DLD1 (cell line): ENCODE measurements around the gene IRX4.

Experiments
- in situ Hi-C: cut with HindIII; loops from 2 replicates; pipeline ENCODE4 v1.10.0; 2017; ENCODE audit warnings: low sequenced_read_pairs

Gene IRX4

DNA sequence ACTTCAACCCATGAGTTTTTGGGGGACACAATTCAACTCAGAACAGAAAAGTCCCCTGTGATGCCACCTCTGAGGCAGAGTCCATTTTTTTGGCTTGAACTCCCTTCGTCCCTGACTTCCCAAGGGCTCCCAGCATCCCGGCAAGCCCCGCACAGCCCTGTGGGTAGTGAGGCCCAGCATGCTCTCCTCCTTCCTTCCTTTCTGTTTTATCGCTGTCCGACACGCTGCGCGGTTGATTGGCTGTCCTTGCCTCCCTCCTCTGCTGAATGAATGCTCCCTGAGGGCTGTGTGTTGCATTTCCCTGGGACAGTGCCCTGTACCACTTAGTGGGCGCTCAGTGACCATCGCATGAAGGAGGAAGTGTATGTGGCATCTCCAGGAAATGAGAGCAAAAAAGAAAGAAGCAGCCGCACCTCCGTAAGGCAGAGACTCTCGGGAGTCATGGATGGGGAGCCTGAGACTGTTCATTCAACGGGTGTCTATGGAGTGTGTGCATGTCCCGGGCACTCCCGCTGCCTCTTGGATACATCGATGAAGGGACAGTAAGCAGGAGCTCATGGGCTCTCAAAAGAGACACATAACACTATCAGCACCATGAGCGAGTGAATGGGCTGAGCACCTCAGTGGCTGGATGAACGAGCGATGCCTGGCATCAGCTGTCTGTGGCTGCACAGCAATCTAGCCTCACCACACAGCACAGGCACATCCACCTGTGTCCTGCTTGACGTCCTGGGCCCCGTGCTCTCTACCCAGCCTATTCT lies 10.1 kb upstream of the IRX4 start:
- in situ Hi-C loops = no loop called here

DNA sequence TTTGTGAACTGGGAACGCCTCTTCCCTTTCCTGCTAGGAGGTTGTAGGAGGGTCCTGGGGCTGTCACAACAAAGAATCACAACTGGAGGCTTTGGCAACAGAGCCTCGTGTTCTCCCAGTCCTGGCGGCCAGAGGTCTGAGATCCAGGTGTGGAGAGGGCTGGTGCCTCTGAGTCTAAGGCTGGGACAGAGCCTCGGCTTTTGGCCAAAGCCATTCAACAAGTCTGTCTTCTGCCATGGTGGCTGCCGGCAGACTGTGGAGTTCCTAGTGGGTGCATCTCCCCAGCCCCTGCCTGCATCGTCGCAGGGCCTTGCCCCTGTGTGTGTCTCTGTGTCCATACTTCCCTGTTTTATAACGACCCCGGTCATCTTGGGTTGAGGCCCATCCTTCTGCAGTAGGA lies 9.5 kb upstream of the IRX4 start:
- in situ Hi-C loops = no loop called here

DNA sequence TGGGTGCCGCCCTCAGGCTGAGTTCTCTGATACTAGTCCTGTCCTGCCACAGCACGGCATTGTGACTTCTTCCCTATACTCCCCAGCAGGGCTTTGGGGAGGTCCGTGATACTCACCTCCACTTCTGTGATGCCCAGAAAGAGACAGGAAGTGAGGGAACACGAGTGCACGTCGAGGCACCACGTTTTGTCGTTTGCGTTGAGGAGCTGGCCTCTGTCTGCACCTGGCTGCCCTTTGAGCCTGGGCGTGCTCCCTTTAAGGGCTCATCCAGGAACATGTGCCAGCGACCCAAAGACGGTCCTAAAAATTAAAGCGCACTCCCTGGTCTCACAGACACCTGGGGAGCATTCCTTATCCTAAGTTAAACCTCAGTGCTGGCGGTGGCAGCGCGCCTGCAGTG lies 8.7 kb upstream of the IRX4 start:
- in situ Hi-C loops = no loop called here

GRCh38 chr5:1890296-1890695 lies 7.6 kb upstream of the IRX4 start:
- in situ Hi-C loops = no loop called here

DNA sequence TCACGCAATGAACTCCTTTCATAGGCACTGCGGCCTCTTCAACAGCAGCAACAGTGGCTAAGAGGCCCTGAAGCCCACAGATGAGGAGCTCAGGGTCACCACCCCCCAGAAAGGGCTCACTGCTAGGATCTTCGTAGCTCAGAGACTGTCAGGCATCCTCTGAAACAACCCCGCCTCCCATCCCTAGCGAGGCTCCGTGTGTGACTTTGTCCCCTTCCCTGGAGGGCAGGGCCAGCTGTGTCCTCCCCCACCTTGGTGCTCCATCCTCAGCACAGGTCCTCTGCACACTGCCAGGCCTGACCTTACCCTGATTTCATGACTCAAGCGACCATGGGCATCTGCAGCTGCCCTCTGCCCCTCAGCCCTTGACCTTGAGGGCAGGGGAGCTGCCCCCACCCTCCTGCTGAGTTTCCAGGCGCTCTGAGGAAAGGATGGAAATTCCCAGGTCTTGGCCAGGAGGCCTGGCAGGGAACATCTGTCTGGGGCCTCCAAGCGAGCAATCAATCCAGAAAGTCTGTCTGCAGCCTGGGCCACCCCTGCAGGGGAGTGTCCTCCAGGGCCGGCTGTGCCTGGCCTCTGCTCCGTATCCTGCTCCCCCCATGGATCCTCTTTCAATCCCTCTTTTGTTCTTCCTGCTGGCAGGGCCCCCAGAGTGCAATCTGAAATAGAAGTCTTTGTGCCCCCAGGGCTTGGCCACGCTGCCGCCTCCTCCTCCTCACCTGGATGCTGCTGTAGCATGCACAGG lies 6.8 kb upstream of the IRX4 start:
- in situ Hi-C loops = no loop called here

DNA sequence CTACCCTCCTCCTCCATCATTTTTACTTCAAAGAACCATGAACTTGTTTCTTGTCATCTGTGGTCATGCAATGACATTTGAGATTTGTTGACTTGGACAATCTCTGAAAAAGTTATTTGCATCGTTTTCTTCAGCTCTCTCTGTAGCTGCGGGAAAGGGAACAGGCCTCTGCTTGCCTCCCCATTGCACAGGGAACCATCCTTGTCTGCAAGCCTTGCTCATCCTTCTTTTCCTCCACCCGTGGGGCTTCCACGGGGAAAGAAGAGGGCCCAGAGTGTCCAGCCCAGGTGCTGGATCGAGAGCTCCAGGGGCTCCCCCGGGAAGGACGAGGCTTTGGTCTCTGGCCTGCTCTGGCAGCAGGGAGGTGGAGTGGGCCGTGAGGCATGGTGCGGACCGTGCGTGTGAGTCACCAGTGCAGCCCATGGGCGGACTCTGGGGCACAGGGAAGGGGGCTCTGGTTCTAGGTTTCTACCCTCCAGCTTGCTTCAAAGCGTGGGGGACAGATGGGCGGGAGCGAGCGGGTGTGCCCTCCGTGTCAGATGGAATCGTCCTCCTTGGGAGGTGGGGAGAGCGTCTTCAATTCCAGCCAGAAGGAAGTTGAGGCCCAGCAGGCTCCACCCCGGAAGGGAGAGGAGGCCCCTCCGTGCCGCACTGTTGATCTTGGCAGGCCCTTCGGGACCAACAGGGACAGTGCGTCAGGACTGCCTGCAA lies 6.0 kb upstream of the IRX4 start:
- in situ Hi-C loops = no loop called here

- in situ Hi-C loops = no loop called here
Measured at GRCh38 chr5:1887588-1888360, 5.0 kb upstream of the IRX4 start.

DNA sequence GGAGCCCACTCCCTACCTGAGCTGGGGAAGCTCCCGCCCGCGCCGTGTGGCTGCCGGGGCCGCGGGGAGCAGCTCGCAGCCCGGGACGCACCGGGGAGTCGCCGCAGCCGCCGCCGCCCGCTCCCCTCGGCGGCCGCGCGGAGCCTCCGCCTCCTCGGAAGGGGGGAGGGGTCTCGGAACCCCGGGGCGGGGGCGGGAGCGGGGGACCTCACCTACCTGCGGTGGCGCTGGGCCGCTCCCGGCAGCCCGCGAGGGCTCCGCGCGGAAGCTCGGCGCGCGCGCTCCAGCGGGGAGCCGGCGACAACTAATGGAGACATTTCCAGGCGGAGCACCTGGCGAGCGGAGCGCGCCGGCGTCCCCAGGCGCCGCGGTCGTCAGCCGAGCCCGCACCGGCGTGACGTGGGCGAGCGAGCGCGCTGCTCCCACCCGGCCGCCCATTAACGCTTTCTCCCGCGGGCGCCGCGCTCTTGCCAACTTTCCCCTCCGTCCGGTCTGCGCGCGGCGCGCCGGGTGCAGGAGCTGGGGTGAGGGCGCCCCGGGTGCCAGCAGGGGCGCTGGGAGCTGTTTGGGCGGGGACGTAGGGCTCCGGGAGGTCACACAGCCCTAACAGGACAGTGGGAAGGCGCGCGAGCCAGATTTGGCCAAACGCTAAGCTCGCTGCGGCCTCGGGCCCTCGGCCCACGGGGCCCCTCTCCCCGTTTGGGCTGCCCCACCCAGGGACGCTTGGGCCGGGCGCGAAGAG lies 4.3 kb upstream of the IRX4 start:
- in situ Hi-C loops = no loop called here

GRCh38 chr5:1885868-1886845 lies 3.4 kb upstream of the IRX4 start:
- in situ Hi-C loops = no loop called here

DNA sequence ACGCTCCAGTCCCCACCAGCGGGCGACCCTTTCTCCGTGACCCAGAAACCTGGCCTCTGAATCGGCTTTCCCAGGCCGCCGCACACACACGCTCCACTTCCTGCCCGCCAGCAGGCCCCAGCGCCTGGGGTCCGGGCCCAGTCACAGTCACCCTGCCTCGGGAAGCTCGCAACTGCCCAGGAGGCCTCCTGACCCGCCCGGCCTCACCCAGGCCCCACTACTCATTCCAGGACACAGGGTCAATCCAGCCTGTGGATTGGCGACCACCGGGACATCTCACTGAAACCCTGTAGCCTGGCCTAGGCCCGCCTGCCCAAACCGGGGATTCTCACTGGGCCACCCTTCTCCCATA lies 2.7 kb upstream of the IRX4 start:
- in situ Hi-C loops = no loop called here

DNA sequence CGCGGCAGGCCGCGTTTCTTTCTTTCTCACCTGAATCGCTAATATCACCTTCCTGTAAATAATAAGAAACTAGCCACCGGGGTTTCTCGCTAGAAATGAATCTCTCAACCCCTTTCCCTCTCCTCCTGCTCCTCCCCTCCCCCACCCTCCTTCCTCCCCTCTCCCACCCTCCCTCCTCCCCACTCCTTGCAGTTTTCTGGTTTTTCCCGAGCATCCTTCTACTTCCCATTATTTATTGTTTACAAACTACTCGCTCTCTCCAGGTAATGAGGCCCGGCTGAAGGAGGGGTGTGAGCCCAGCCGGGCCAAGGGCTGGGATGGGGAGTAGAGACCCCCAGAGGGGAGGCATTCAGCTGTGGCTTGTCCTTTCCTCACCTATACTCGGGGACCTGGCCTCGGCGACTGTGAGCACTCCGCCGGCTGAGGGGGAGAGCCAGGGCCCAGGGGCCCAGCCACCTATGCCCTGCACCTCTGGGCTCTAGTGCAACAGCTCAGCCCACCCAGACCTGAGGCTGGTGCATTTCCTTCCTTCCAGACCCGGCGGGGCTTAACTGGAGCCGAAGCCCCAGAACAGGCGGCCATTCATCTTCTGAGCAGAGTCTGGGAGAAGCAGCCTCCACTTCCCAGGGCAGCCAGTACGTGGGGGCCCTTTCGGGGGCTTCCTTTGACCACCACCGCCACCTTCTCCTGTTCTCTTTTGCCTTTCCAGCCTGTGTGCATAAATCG lies 2.1 kb upstream of the IRX4 start:
- in situ Hi-C loops = no loop called here

- in situ Hi-C loops = no loop called here
Measured at GRCh38 chr5:1883925-1884677, 1.4 kb upstream of the IRX4 start.

DNA sequence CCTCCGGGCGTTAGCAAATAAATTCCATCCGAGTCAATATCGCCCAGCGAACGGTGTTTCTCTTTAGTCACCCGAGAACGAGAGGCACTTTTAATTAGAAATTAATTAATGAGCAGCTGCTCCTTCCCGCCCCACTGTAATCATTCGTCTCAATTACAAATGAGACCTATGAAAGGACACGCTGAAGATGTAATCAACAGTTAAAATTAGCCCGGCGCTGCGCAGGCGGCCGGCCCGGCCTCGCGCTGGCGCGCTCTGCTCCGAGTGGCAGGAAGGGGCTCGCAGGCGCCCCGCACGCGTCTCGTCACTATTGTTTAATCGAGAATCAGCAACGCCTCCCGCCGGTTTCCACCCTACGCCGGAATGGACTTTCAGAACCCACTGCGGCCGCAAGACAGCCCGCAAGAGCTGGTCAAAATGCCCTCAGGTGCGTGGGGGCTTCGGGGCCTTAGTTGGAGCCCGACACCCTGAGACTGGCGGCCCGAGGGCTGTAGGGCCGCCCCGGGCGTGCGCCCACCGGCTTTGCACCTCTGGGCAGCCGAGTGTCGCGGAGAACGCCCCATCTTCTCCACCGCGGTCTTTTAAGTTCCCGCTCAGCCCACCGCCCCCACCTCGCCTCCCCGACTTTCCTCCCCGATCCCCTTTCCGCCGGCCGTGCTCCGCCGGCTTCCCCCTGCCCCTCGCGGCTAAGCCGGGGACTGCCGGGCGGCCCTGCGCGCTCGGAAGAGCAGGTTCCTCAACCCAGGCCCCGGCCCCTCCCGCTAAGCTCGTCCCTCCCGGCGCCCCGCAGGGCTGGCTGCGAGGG lies 597 bp upstream of the IRX4 start:
- in situ Hi-C loops = no loop called here

GRCh38 chr5:1881731-1882336 lies 891 bp downstream of the IRX4 start:
- in situ Hi-C loops = no loop called here

GRCh38 chr5:1881098-1881572 lies 1.6 kb downstream of the IRX4 start:
- in situ Hi-C loops = no loop called here

DNA sequence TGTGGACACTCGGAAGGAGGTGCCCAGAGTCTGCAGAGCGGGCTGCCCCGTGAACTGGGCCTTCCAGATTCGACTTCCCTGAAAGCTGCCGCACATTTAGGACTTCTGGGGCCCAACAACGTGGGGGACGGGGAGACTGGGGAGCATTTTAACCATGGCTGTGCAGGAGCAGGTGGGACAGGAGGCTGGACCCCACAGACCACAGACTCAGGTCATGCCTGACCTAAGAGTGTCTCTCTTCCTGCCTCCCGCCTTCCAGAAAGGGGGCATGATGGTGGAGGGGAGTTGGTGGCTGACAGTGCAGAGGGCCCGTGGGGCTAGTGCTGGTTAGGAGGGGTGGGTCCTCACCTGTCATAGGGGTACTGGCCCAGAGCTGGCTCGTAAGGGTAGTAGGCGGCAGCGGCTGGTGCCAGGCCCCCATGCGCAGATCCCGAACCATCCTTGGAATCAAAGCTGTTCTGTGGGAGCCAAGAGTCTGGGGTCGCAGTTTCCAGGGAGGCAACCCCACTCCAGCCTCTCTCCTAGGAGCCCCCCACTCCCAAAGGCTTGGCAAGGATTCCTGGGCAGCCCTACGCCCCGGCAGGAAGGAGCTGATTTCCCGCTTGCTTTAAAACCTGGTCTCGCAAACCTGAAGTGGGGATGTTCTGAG lies 2.2 kb downstream of the IRX4 start:
- in situ Hi-C loops = no loop called here
